Common myeloid progenitor, CD34-positive (primary cell): ENCODE measurements around the gene CMC4.
A peak's percentile ranks its signal among the peaks of the same experiment; 100 is the strongest.

Experiments used
- CTCF ChIA-PET: fragments of 350-600 bp; sonication (Branson Sonifier 250); formaldehyde crosslinking; loops from one replicate; lab custom pipeline; 2021; ENCODE audit warnings: antibody characterized with exemption; lab: Charles Lee
- POLR2A ChIA-PET: fragments of 350-600 bp; sonication (Branson Sonifier 250); formaldehyde crosslinking; loops from one replicate; lab custom pipeline; 2021; ENCODE audit warnings: antibody characterized with exemption; lab: Charles Lee
- DNase-seq, 3 donors: peaks; one replicate each; pipeline versions ENCODE4 v3.0.0 to v3.0.0-alpha.2; 2013
- H3K27ac ChIP-seq, 2 experiments: 1 replicate in 1 of 2; 2 replicates in 1 of 2; pipeline ENCODE4 v1.7.0; 2013; ENCODE audit warnings: inconsistent platforms in 2 of 2, low read length in 2 of 2, mild to moderate bottlenecking in 2 of 2, low read depth in 1 of 2, moderate library complexity in 1 of 2; ENCODE audit not compliant: severe bottlenecking in 2 of 2, insufficient read depth in 1 of 2, poor library complexity in 1 of 2
- H3K27me3 ChIP-seq, 5 experiments: replicated peaks in 2 of 5; 1 replicate in 3 of 5; 2 replicates in 2 of 5; pipeline versions ENCODE4 v1.6.1 to v1.7.0; 2013; ENCODE audit warnings: low read length in 4 of 5, mild to moderate bottlenecking in 2 of 5, moderate library complexity in 2 of 5, inconsistent platforms in 1 of 5; ENCODE audit not compliant: insufficient read depth in 5 of 5, control insufficient read depth in 4 of 5
- H3K36me3 ChIP-seq, 4 experiments: 1 replicate in 2 of 4; 2 replicates in 2 of 4; pipeline versions ENCODE4 v1.6.1 to v1.7.0; 2013; ENCODE audit warnings: low read length in 3 of 4, control low read depth in 1 of 4, mild to moderate bottlenecking in 1 of 4; ENCODE audit not compliant: control insufficient read depth in 4 of 4, insufficient read depth in 4 of 4
- H3K4me1 ChIP-seq, 4 experiments: 1 replicate in 3 of 4; 2 replicates in 1 of 4; pipeline versions ENCODE4 v1.6.1 to v1.7.1; 2013; ENCODE audit warnings: low read length in 3 of 4, mild to moderate bottlenecking in 3 of 4, control low read depth in 1 of 4, inconsistent platforms in 1 of 4, moderate library complexity in 1 of 4; ENCODE audit not compliant: control insufficient read depth in 4 of 4, insufficient read depth in 4 of 4; ENCODE audit errors: control extremely low read depth in 1 of 4
- H3K4me3 ChIP-seq, 7 experiments: 1 replicate in 4 of 7; 2 replicates in 3 of 7; pipeline versions ENCODE4 v1.5.1 to v1.7.0; 2013; ENCODE audit warnings: mild to moderate bottlenecking in 7 of 7, low read length in 6 of 7, moderate library complexity in 6 of 7, inconsistent platforms in 2 of 7, low read depth in 2 of 7, control low read depth in 1 of 7; ENCODE audit not compliant: insufficient read depth in 4 of 7, control insufficient read depth in 1 of 7; ENCODE audit errors: extremely low read depth in 1 of 7
- H3K9me3 ChIP-seq, 5 experiments: 1 replicate in 4 of 5; 2 replicates in 1 of 5; pipeline versions ENCODE4 v1.6.1 to v1.7.1; 2013; ENCODE audit warnings: low read length in 4 of 5, mild to moderate bottlenecking in 2 of 5, inconsistent platforms in 1 of 5, low read depth in 1 of 5, moderate library complexity in 1 of 5; ENCODE audit not compliant: control insufficient read depth in 4 of 5, insufficient read depth in 2 of 5; ENCODE audit errors: control extremely low read depth in 1 of 5
- WGBS: methylation state at CpG from one replicate; pipeline ENCODE4 v1.1.5; 2013; ENCODE audit not compliant: insufficient coverage; 5-methylcytosine and 5-hydroxymethylcytosine counted together

Gene CMC4

GRCh38 chrX:155046129-155046810 lies 24.7 kb downstream of the CMC4 start:
- no peaks in the 10 kb centered on the region for H3K9me3 ChIP-seq
- POLR2A ChIA-PET, result no interaction called here
- peaks cover 0 to 8% (median 2%) of the 10 kb centered on the region in 4 experiments for H3K36me3 ChIP-seq

GRCh38 chrX:155035688-155036087 lies 35.2 kb downstream of the CMC4 start:
- peaks cover 0 to 18% (median 5%) of the 10 kb centered on the region in 4 experiments for H3K36me3 ChIP-seq
- no CpG with 5 or more reads among the region's 4 CpGs for WGBS

More at GRCh38 chrX:155046129-155046810, 24.7 kb downstream of the CMC4 start:
- Histone ChIP-seq H3K4me3 (no peak overlapping the region), H3K27me3 (no peaks in the 10 kb centered on the region), H3K27ac (no peak overlapping the region), H3K4me1 (peaks cover 0 to 11% (median under 1%) of the 10 kb centered on the region in 4 experiments)
- CTCF ChIA-PET, result interaction anchor here (0.6 to 1.1 kb wide), 2 partner anchors 10 to 61 kb away, joined by 3 to 4 read pairs; no protein-coding TSS in a partner anchor
- WGBS, result 74% methylated on average over 6 of the region's 6 CpGs
- DNase-seq, result no peak

GRCh38 chrX:155031657-155032056 lies 39.3 kb downstream of the CMC4 start:
- Histone ChIP-seq H3K9me3 (peaks cover 0 to 7% (median 3%) of the 10 kb centered on the region in 5 experiments), H3K27me3 (no peaks in the 10 kb centered on the region), H3K27ac (no peak overlapping the region), H3K4me3 (no peak overlapping the region), H3K36me3 (peaks cover 0 to 18% (median 3%) of the 10 kb centered on the region in 4 experiments), H3K4me1 (peaks cover 0 to 14% (median 2%) of the 10 kb centered on the region in 4 experiments)
- DNase-seq, result no peak
- ChIA-PET CTCF (no interaction called here), POLR2A (no interaction called here)
- WGBS, result 100% methylated on average over 1 of the region's 5 CpGs

More at GRCh38 chrX:155035688-155036087, 35.2 kb downstream of the CMC4 start:
- Histone ChIP-seq H3K4me3 (no peak overlapping the region), H3K9me3 (peaks cover 0 to 7% (median 3%) of the 10 kb centered on the region in 5 experiments), H3K4me1 (no peaks in the 10 kb centered on the region), H3K27me3 (no peaks in the 10 kb centered on the region), H3K27ac (no peak overlapping the region)
- CTCF ChIA-PET, result interaction anchor here (1.2 kb wide), 1 partner anchor 11 kb away, joined by 4 read pairs; no protein-coding TSS in a partner anchor
- POLR2A ChIA-PET, result no interaction called here
- no peak for DNase-seq

GRCh38 chrX:155028877-155029291 lies 42.1 kb downstream of the CMC4 start:
- Histone ChIP-seq H3K27me3 (no peaks in the 10 kb centered on the region), H3K4me1 (peaks cover 0 to 17% (median 4%) of the 10 kb centered on the region in 4 experiments), H3K4me3 (no peak overlapping the region), H3K9me3 (peaks cover 0 to 3% (median 0%) of the 10 kb centered on the region in 5 experiments), H3K27ac (no peak overlapping the region), H3K36me3 (peaks cover 0 to 2% (median 0%) of the 10 kb centered on the region in 4 experiments)
- CTCF ChIA-PET, result no interaction called here
- POLR2A ChIA-PET, result no interaction called here
- DNase-seq, result no peak
- WGBS, result no CpG with 5 or more reads among the region's 2 CpGs

GRCh38 chrX:155028129-155028528 lies 42.8 kb downstream of the CMC4 start:
- POLR2A ChIA-PET, result no interaction called here
- H3K4me3 ChIP-seq, result peak overlapping the region in 6 of 7 experiments; percentile 70 to 94 (median 84)

GRCh38 chrX:155027509-155028066 lies 43.3 kb downstream of the CMC4 start:
- peak; percentile 23 to 69 (median 64) for DNase-seq
- Histone ChIP-seq H3K4me3 (peak overlapping the region; percentile 46 to 94 (median 81)), H3K27me3 (no peaks in the 10 kb centered on the region), H3K27ac (peak overlapping the region; percentile 77 to 96), H3K4me1 (peaks cover 0 to 20% (median 5%) of the 10 kb centered on the region in 4 experiments), H3K9me3 (peaks cover 0 to 3% (median 0%) of the 10 kb centered on the region in 5 experiments), H3K36me3 (no peaks in the 10 kb centered on the region)
- CTCF ChIA-PET, result interaction anchor here (0.8 kb wide), 1 partner anchor 29 kb away, joined by 3 read pairs; no protein-coding TSS in a partner anchor
- WGBS, result 64% methylated on average over 6 of the region's 14 CpGs
- POLR2A ChIA-PET, result no interaction called here

More at GRCh38 chrX:155028129-155028528, 42.8 kb downstream of the CMC4 start:
- H3K4me1 ChIP-seq, result peaks cover 0 to 17% (median 4%) of the 10 kb centered on the region in 4 experiments
- no peaks in the 10 kb centered on the region for H3K27me3 ChIP-seq
- DNase-seq, result no peak
- CTCF ChIA-PET, result no interaction called here
- WGBS, result 60% methylated on average over 2 of the region's 3 CpGs
- peaks cover 0 to 3% (median 0%) of the 10 kb centered on the region in 5 experiments for H3K9me3 ChIP-seq
- H3K36me3 ChIP-seq, result no peaks in the 10 kb centered on the region
- H3K27ac ChIP-seq, result peak overlapping the region in 1 of 2 experiments; percentile 96
